CMK (cell line): ENCODE results near the gene HNRNPF.
"Not testable (repeated sequence)": the region's sequence is repeated elsewhere in the genome, so short reads cannot be mapped to it uniquely, and the experiment has no call there.

Experiments used
- DNase-seq: peaks from one replicate; pipeline ENCODE4 v3.0.0-alpha.2; 2010; ENCODE audit warnings: low read depth

Gene HNRNPF

GRCh38 chr10:43408710-43409384 lies at the start of gene HNRNPF:
Gene HNRNPF, minus strand, starts transcription at chr10:43409186. Its CDS starts 21,302 bp downstream, at chr10:43387884.
- DNase-seq, result peak; percentile 85

- DNase-seq, result no peak
These were observed 49.2 kb upstream of the HNRNPF start for GRCh38 chr10:43458227-43458626.

GRCh38 chr10:43456561-43456960 lies 47.6 kb upstream of the HNRNPF start:
- DNase-seq, result not testable (repeated sequence)

DNA sequence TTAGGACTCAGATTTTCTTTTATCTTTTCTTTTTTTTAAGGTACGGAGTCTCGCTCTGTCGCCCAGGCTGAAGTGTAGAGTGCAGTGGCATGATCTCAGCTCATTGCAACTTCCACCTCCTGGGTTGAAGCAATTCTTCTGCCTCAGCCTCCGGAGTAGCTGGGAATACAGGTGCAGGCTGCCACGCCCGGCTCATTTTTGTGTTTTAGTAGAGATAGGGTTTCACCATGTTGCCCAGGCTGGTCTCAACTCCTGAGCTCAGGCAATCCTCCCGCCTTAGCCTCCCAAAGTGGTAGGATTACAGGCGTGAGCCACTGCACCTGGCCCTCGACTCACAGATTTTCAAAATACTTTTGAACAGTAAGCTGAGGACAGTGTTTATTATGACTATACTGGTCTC lies 45.0 kb upstream of the HNRNPF start:
- DNase-seq, result not testable (repeated sequence)

DNA sequence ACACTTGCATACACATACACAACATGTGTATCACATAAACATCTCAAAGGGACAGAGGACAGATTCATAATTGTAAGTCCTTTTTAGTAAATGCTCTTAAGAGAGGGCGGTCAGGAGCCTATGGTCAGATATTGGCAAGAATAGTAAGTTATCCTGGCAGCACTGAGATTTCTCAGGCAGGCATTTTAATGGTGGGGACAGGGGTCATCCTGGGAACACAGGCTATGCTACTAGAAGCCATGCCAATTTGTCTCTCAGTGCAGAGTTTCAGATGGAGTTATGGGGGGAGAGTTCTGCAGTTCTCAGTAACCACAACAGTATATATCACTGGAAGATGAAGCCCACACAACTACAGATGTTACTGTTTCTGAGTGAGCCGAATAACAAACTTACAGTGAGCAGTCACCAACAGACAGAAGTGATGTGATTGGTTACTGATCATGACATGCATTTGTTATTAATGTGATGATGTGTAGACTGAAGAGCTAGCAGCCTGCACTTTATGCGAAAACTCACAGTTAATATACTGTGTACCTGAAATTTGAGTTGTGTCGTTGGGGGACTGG lies 44.4 kb upstream of the HNRNPF start:
- DNase-seq, result no peak

DNA sequence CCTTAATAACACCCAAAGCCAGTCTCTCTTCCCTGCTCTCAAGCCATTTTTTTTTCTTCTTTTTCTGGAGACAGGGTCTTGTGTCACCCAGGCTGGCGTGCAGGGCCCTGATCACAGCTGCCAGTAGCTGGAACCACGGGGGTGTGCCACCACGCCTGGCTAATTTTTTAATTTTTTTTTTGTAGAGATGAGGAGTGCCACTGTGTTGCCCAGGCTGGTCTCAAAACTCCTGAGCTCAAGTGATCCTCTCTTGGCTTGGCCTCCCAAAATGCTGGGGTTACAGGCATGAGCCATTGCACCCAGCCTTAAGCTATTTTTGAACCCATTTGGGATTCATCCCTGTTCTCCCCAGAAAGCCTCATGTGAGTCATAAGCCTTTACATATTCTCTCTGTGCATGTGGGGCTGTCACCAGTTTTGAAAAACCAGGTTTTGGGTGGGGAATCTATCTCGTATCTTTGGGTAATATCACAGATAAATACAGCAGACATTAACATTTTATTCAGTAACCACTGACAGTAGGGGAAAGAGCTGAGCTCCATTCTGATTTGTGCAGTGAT lies 43.4 kb upstream of the HNRNPF start:
- no peak for DNase-seq

GRCh38 chr10:43448742-43449141 lies 39.8 kb upstream of the HNRNPF start:
- DNase-seq, result no peak

- DNase-seq, result not testable (repeated sequence)
These were observed 37.4 kb upstream of the HNRNPF start for GRCh38 chr10:43446219-43447017.

DNA sequence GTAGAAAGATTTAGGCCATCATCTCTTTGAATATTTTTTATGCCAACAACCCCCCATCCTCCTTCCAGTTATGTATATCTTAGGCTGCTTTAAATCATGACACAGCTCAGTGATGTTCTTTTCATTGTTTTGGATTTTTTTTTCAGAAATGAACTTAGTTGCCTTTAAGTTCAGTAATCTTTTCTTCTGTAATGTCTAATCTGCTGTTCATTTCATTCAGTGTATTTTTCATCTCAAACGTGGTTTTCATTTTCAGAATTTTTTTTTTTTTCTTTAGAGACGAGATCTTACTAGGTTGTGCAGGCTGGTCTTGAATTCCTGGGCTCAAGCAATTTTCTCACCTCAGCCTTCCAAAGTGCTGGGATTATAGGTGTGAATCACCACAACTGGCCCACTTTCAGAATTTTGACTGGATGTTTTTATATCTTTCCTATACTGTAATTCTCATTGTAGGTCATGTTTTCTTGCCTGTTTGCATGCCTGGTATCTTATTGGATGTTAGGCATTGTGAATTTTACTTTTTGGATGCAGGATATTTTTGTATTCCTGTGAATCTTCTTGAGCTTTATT lies 36.0 kb upstream of the HNRNPF start:
- DNase-seq, result no peak

GRCh38 chr10:43444323-43444722 lies 35.3 kb upstream of the HNRNPF start:
- no peak for DNase-seq

GRCh38 chr10:43440463-43441134 lies 31.6 kb upstream of the HNRNPF start:
- DNase-seq, result no peak

- DNase-seq, result no peak
These were observed 28.3 kb upstream of the HNRNPF start for GRCh38 chr10:43437141-43437870.

DNA sequence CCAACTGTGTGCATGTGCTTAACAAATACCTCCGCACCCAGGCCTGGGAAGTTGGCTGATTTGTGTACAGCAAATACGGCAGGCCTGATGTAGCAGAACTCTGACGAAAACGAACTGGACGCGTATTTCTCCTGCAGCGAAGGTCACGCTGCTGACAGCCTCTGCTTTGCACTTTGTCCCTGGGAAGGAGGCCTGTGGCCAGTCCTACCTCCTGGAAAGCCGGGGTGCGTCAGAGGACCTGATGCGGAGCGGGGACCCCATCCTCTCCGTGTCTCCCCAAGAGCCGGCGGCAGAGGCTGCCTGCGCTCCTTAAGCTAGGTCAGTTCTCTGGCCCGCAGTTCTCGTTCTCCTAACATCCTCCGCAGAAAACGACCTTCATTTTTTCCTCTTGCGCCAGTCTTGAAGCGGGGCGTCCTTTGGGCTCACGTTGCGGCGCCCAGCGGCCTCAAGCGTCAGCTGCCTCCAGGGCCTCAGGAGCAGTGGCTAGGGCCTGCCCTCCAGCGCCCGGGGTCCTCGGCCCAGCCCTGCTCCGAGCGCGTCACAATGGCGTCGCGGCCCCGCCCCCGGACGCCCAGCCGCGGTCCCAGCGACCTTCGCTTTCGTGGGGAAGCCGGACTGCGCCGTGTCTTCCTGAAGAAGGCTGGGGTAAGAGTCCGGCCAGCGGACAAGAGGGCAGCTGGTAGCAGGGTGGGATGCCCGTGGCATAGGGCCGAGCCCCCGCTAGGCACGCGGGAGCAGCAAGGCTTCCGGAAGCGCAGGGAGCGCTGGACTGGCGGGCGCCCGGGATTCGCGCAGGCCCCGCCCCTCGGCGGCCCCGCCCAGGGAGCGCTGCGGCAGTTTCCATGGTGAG lies 27.5 kb upstream of the HNRNPF start, which contains the start of gene ZNF487:
Gene ZNF487 (plus strand): TSS at position 821 of the 850 bp plus-strand sequence. CDS start 38,703 bp downstream, outside the sequence.
- DNase-seq, result peak; percentile 77

DNA sequence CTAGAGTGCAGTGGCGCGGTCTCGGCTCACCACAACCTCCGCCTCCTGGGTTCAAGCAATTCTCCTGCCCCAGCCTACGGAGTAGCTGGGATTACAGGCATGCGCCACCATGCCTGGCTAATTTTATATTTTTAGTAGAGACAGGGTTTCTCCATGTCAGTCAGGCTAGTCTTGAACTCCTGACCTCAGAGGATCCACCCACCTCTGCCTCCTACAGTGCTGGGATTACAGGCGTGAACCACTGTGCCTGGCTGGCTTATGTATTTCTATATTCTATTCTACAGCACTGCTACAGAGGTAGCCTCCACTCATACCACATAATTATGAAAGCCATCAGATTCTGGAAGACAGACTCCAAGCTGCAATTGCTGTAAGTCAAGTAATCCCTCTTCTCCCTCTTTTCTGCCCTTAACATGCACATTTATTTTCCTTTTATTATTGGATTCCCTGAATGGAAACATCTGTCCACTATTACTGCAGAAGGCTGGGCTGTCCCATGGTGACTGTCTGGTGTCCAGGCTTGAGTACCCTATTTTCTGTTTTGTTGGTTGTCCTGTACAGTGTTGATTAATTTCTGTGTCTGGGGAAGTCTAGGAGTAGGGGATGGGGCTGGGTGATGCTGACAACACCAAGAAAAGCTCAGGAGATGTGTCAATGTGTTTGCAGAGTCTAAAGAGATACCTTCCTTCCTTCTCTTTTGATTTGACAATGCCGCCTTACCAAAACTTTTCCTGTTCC lies 22.1 kb upstream of the HNRNPF start:
- no peak for DNase-seq

- DNase-seq, result no peak
These were observed 18.3 kb upstream of the HNRNPF start for GRCh38 chr10:43427166-43427825.

GRCh38 chr10:43426476-43426875 lies 17.5 kb upstream of the HNRNPF start:
- not testable (repeated sequence) for DNase-seq

GRCh38 chr10:43424416-43424815 lies 15.4 kb upstream of the HNRNPF start:
- no peak for DNase-seq

GRCh38 chr10:43421944-43422343 lies 13.0 kb upstream of the HNRNPF start:
- DNase-seq, result not testable (repeated sequence)

- no peak for DNase-seq
These were observed 12.5 kb upstream of the HNRNPF start for GRCh38 chr10:43421519-43421918.
